RPMI7951 (cell line): Measurements from ENCODE around the gene HNRNPH1. TPM values are rescaled to one million over a fixed set of nuclear protein-coding genes. Genes with fewer than 3 reads are reported as not detected.

Experiments
- DNase-seq: peaks from one replicate; pipeline ENCODE4 v3.0.0-alpha.2; 2012; ENCODE audit warnings: low read depth
- total RNA-seq: library from RNA; depleted of rRNA; stranded (reverse); fragments of >200 nt; shearing (Covaris generic); gene quantifications from 2 replicates; pipeline ENCODE4 v1.2.3, GENCODE V29; 2014

HNRNPH1 gene
- total RNA-seq, 1 experiment from 2014 or later, result 316 TPM

GRCh38 chr5:179623906-179624741, 653 bp upstream of the HNRNPH1 start:
- peak; percentile 93 for DNase-seq

GRCh38 chr5:179621551-179622214, 1.8 kb downstream of the HNRNPH1 start:
- no peak for DNase-seq

- DNase-seq, result no peak
These were observed 2.6 kb downstream of the HNRNPH1 start for GRCh38 chr5:179620703-179621350.

- DNase-seq, result no peak
These were observed 3.2 kb downstream of the HNRNPH1 start for GRCh38 chr5:179620293-179620692.

GRCh38 chr5:179619776-179620175, 3.7 kb downstream of the HNRNPH1 start:
- DNase-seq, result no peak

- no peak for DNase-seq
These were observed 4.4 kb downstream of the HNRNPH1 start for GRCh38 chr5:179618923-179619554.

- DNase-seq, result no peak
These were observed 5.5 kb downstream of the HNRNPH1 start for GRCh38 chr5:179617930-179618329.

- no peak for DNase-seq
These were observed 7.4 kb downstream of the HNRNPH1 start for GRCh38 chr5:179616002-179616594.

GRCh38 chr5:179615203-179615602, 8.3 kb downstream of the HNRNPH1 start:
- no peak for DNase-seq

- no peak for DNase-seq
These were observed 8.7 kb downstream of the HNRNPH1 start for GRCh38 chr5:179614745-179615144.

- DNase-seq, result no peak
These were observed 9.9 kb downstream of the HNRNPH1 start for GRCh38 chr5:179613460-179614071.

GRCh38 chr5:179612577-179613459, 10.7 kb downstream of the HNRNPH1 start:
- DNase-seq, result no peak

- no peak for DNase-seq
These were observed 12.6 kb downstream of the HNRNPH1 start for GRCh38 chr5:179610903-179611265.

- DNase-seq, result no peak
These were observed 13.2 kb downstream of the HNRNPH1 start for GRCh38 chr5:179610109-179610902.

GRCh38 chr5:179609834-179610108, 13.7 kb downstream of the HNRNPH1 start:
- no peak for DNase-seq

- DNase-seq, result peak; percentile 27
These were observed 15.3 kb downstream of the HNRNPH1 start for GRCh38 chr5:179608131-179608581.

- DNase-seq, result no peak
These were observed 16.1 kb downstream of the HNRNPH1 start for GRCh38 chr5:179607160-179607931.

- no peak for DNase-seq
These were observed 16.6 kb downstream of the HNRNPH1 start for GRCh38 chr5:179606910-179607159.
